HG02870 (cell line): ENCODE measurements around the gene TACC2.
A peak's percentile ranks its signal among the peaks of the same experiment; 100 is the strongest.
"Not testable (repeated sequence)": the region's sequence is repeated elsewhere in the genome, so short reads cannot be mapped to it uniquely, and the experiment has no call there.

ENCODE experiments used
- ATAC-seq: cut with Tn5 transposase; IDR thresholded peaks from one replicate; pipeline ENCODE4 v1.9.1; 2021; ENCODE audit warnings: mild to moderate bottlenecking, moderate library complexity; ENCODE audit not compliant: unreplicated experiment

The TACC2 gene

GRCh38 chr10:121988361-121989324, at the start of gene TACC2:
TACC2 (plus strand) TSS chr10:121989163; CDS start chr10:122021982, 32,819 bp downstream.
- no peak for ATAC-seq

- no peak for ATAC-seq
Measured at GRCh38 chr10:121941532-121941931, 47.4 kb upstream of the TACC2 start.

- ATAC-seq: no peak
Measured at GRCh38 chr10:121942749-121943416, 46.1 kb upstream of the TACC2 start.

- ATAC-seq: no peak
Measured at GRCh38 chr10:121947343-121948330, 41.3 kb upstream of the TACC2 start.

- no peak for ATAC-seq
Measured at GRCh38 chr10:121949049-121949448, 39.9 kb upstream of the TACC2 start.

GRCh38 chr10:121949451-121949850, 39.5 kb upstream of the TACC2 start:
- ATAC-seq: no peak

GRCh38 chr10:121952226-121952625, 36.7 kb upstream of the TACC2 start:
- no peak for ATAC-seq

- no peak for ATAC-seq
Measured at GRCh38 chr10:121956111-121957061, 32.6 kb upstream of the TACC2 start.

GRCh38 chr10:121959671-121960070, 29.3 kb upstream of the TACC2 start:
- no peak for ATAC-seq

GRCh38 chr10:121961456-121961855, 27.5 kb upstream of the TACC2 start:
- no peak for ATAC-seq

GRCh38 chr10:121965996-121966395, 23.0 kb upstream of the TACC2 start:
- no peak for ATAC-seq

GRCh38 chr10:121969086-121969485, 19.9 kb upstream of the TACC2 start:
- not testable (repeated sequence) for ATAC-seq

- ATAC-seq: peak; percentile 32
Measured at GRCh38 chr10:121974019-121974534, 14.9 kb upstream of the TACC2 start.

- ATAC-seq: peak; percentile 69
Measured at GRCh38 chr10:121974535-121975294, 14.2 kb upstream of the TACC2 start, which contains the start of gene NSMCE4A. NSMCE4A (minus strand) TSS chr10:121975217; CDS start chr10:121975165, 52 bp downstream.

GRCh38 chr10:121975295-121976086, 13.5 kb upstream of the TACC2 start:
- no peak for ATAC-seq

- no peak for ATAC-seq
Measured at GRCh38 chr10:121976607-121977006, 12.4 kb upstream of the TACC2 start.

- no peak for ATAC-seq
Measured at GRCh38 chr10:121978511-121978910, 10.5 kb upstream of the TACC2 start.

GRCh38 chr10:121981346-121981745, 7.6 kb upstream of the TACC2 start:
- no peak for ATAC-seq
